Mammary epithelial cell (primary cell): ENCODE measurements around the gene RELCH.

Source experiments
- CTCF ChIP-seq, 2 donors: IDR thresholded peaks in 1 of 2; conservative IDR thresholded peaks in 1 of 2; 2 replicates each; pipeline ENCODE4 v1.5.1; 2011 to 2012; ENCODE audit warnings: inconsistent platforms in 2 of 2, low read length in 2 of 2, mild to moderate bottlenecking in 2 of 2, control low read depth in 1 of 2, low read depth in 1 of 2; ENCODE audit not compliant: insufficient read depth in 1 of 2; ENCODE audit errors: extremely low read depth in 1 of 2
- EZH2 ChIP-seq: IDR thresholded peaks from 2 replicates; pipeline ENCODE4 v1.6.1; 2012; ENCODE audit warnings: low read length, inconsistent platforms, borderline replicate concordance

GRCh38 chr18:62326646-62327348, 139.7 kb downstream of the RELCH start:
- TF ChIP-seq CTCF (conservative IDR thresholded peaks at IDR 0.05 in 1 of 2, IDR thresholded peaks at IDR 0.05 in 1 of 2; ENCODE audit: extremely low read depth in 1 of 2, insufficient read depth in 1 of 2, low read depth in 1 of 2, low read length in 2 of 2) (no peak), EZH2 (no peak)
